Lower lobe of right lung (tissue), 2 donors: ENCODE measurements around the gene CCDC152. TPM values are rescaled to one million over a fixed set of nuclear protein-coding genes. Genes with fewer than 3 reads are reported as not detected.
"Not testable (repeated sequence)": the region's sequence is repeated elsewhere in the genome, so short reads cannot be mapped to it uniquely, and the experiment has no call there.

Experiments
- ATAC-seq, 2 donors: fragments of 200-7000 bp; cut with Tn5 transposase; one replicate each; pipeline ENCODE4 v1.9.1; 2020 to 2022; ENCODE audit warnings: mild to moderate bottlenecking in 2 of 2, moderate library complexity in 2 of 2
- DNase-seq: peaks from one replicate; pipeline ENCODE4 v3.0.0-alpha.2; 2020
- H3K27ac ChIP-seq: fragments of 200-600 bp; one replicate; pipeline ENCODE4 v1.8.0; 2022
- H3K27me3 ChIP-seq: fragments of 200-600 bp; one replicate; pipeline ENCODE4 v1.8.0; 2022; ENCODE audit warnings: low read depth
- H3K36me3 ChIP-seq: fragments of 200-600 bp; one replicate; pipeline ENCODE4 v1.8.0; 2022; ENCODE audit warnings: mild to moderate bottlenecking
- H3K4me1 ChIP-seq: fragments of 200-600 bp; one replicate; pipeline ENCODE4 v1.8.0; 2022
- H3K4me3 ChIP-seq: fragments of 200-600 bp; one replicate; pipeline ENCODE4 v1.8.0; 2022; ENCODE audit warnings: mild to moderate bottlenecking
- H3K9me3 ChIP-seq: fragments of 200-600 bp; one replicate; pipeline ENCODE4 v1.8.0; 2022
- CTCF ChIP-seq: fragments of 200-600 bp; IDR thresholded peaks from one replicate; pipeline ENCODE4 v1.8.0; 2022; ENCODE audit warnings: antibody characterized with exemption, mild to moderate bottlenecking
- intact Hi-C: fragments of 100-400 bp; cut with DNase I; formaldehyde crosslinking; loops from one replicate; pipeline ENCODE4 v1.11.0; 2022
- total RNA-seq: library from RNA; stranded (reverse); fragmentation: NEBNext Ultra II Directional; extraction: Animal tissue kit (Norgen Biotek cat#: 25700); gene quantifications from one replicate; pipeline ENCODE4 v1.2.1, GENCODE V29; 2021
- donor health status: DM: no; HTN: yes; CAD: no; lungs with severe emphysema.

The CCDC152 gene
- total RNA-seq, 1 donor from 2014 or later = 1.3 TPM

- H3K9me3 ChIP-seq = no peaks in the 10 kb centered on the region
- TF ChIP-seq CTCF = no peak
- H3K27ac ChIP-seq = no peak overlapping the region
- peak overlapping the region; percentile 61 for H3K4me3 ChIP-seq
- DNase-seq = no peak
- H3K36me3 ChIP-seq = peaks cover 39% of the 10 kb centered on the region
- no peaks in the 10 kb centered on the region for H3K27me3 ChIP-seq
- peaks cover 36% of the 10 kb centered on the region for H3K4me1 ChIP-seq
- intact Hi-C loops = loop anchor here (5.0 kb wide), 1 partner anchor 78 kb away; no protein-coding TSS in a partner anchor
- no peak for ATAC-seq
Measured at GRCh38 chr5:42808888-42809611, 52.4 kb downstream of the CCDC152 start.

- ATAC-seq (peak in 1 of 2 donors; percentile 18), DNase-seq (no peak)
- intact Hi-C loops = no loop called here
- H3K4me3 ChIP-seq = peak overlapping the region; percentile 61
- no peaks in the 10 kb centered on the region for H3K27me3 ChIP-seq
- H3K9me3 ChIP-seq = no peaks in the 10 kb centered on the region
- peaks cover 27% of the 10 kb centered on the region for H3K4me1 ChIP-seq
- TF ChIP-seq CTCF = no peak
- peak overlapping the region; percentile 78 for H3K27ac ChIP-seq
- H3K36me3 ChIP-seq = peaks cover 19% of the 10 kb centered on the region
Measured at GRCh38 chr5:42810834-42811590, 54.4 kb downstream of the CCDC152 start.

- intact Hi-C loops = no loop called here
- peaks cover 20% of the 10 kb centered on the region for H3K4me1 ChIP-seq
- H3K36me3 ChIP-seq = peaks cover 11% of the 10 kb centered on the region
- H3K4me3 ChIP-seq = peak within 1 kb of the TSS; percentile 61
- DNase-seq = no peak
- no peaks in the 10 kb centered on the region for H3K27me3 ChIP-seq
- H3K27ac ChIP-seq = peak within 1 kb of the TSS; percentile 78
- no peaks in the 10 kb centered on the region for H3K9me3 ChIP-seq
- ATAC-seq = peak; percentile 96 to 97
- TF ChIP-seq CTCF = no peak
Measured at GRCh38 chr5:42811591-42812446, 55.2 kb downstream of the CCDC152 start, which contains the start of gene SELENOP. TSS of gene SELENOP (minus strand) at chr5:42811892. CDS start at chr5:42808353, 3,539 bp downstream.

GRCh38 chr5:42812620-42813019 lies 56.0 kb downstream of the CCDC152 start:
- intact Hi-C loops = no loop called here
- ATAC-seq (no peak), DNase-seq (no peak)
- peaks cover 16% of the 10 kb centered on the region for H3K4me1 ChIP-seq
- no peaks in the 10 kb centered on the region for H3K27me3 ChIP-seq
- TF ChIP-seq CTCF = no peak
- H3K27ac ChIP-seq = peak overlapping the region; percentile 78
- no peaks in the 10 kb centered on the region for H3K9me3 ChIP-seq
- H3K36me3 ChIP-seq = peaks cover 4% of the 10 kb centered on the region
- no peak overlapping the region for H3K4me3 ChIP-seq

GRCh38 chr5:42813533-42813932 lies 56.9 kb downstream of the CCDC152 start:
- ATAC-seq (no peak), DNase-seq (no peak)
- Histone ChIP-seq H3K4me3 (no peak overlapping the region), H3K27me3 (no peaks in the 10 kb centered on the region), H3K4me1 (peaks cover 9% of the 10 kb centered on the region), H3K36me3 (no peaks in the 10 kb centered on the region), H3K9me3 (no peaks in the 10 kb centered on the region), H3K27ac (no peak overlapping the region)
- no peak for TF ChIP-seq CTCF
- intact Hi-C loops = no loop called here

GRCh38 chr5:42816546-42816945 lies 59.9 kb downstream of the CCDC152 start:
- H3K9me3 ChIP-seq, H3K4me3 ChIP-seq, H3K27ac ChIP-seq, H3K27me3 ChIP-seq, DNase-seq, H3K36me3 ChIP-seq, intact Hi-C loops, ATAC-seq, H3K4me1 ChIP-seq: not testable (repeated sequence)
